OCI-LY1 (cell line): ENCODE results near the gene GNG4.

Source experiments
- CTCF ChIP-seq: fragments of 200-600 bp; sonication (generic), shearing (Covaris generic); IDR thresholded peaks from 2 replicates; pipeline ENCODE4 v1.5.1; 2017; ENCODE audit warnings: mild to moderate bottlenecking, antibody characterized with exemption, low read length, moderate library complexity, mixed read lengths
- EZH2 ChIP-seq: fragments of 200-600 bp; sonication (generic), shearing (Covaris generic); IDR thresholded peaks from 2 replicates; pipeline ENCODE4 v1.8.0; 2017; ENCODE audit warnings: borderline replicate concordance, mixed run types, mild to moderate bottlenecking, antibody characterized with exemption, low read length, moderate library complexity, mixed read lengths

GRCh38 chr1:235595079-235595478 is 54.5 kb downstream of the GNG4 start:
- TF ChIP-seq CTCF: no peak
- no peak for TF ChIP-seq EZH2
